ENCODE measurements around the gene SPEM1. TPM values are rescaled to one million over a fixed set of nuclear protein-coding genes. Genes with fewer than 3 reads are reported as not detected.

The SPEM1 gene
- total and polyA plus RNA-seq, 10 of the 15 experiments (the other 5 are each of a cell fraction or from before 2014, with no cell fraction given): not detected

- H3K4me3 ChIP-seq: no peak overlapping the region
- no peak for DNase-seq (ENCODE audit: low read depth, low spot score)
- no peak overlapping the region for H3K9ac ChIP-seq (ENCODE audit: control insufficient read depth, insufficient read depth, low read length)
- intact Hi-C loops (cut with micrococcal nuclease; ENCODE audit: unreplicated experiment) (no loop called here), in situ Hi-C loops (cut with MboI) (no loop called here)
- no peaks in the 10 kb centered on the region for H3K9me3 ChIP-seq (replicated peaks; ENCODE audit: control insufficient read depth, insufficient read depth, low read length)
- ATAC-seq: no peak
- ChIA-PET CTCF (interaction anchor here (0.7 kb wide), 1 partner anchor 12 kb away, joined by 3 read pairs; no protein-coding TSS in a partner anchor), RAD21 (ENCODE audit: unreplicated experiment) (interaction anchor here (1.1 kb wide), 1 partner anchor 9 kb away, joined by 5 read pairs; the partner anchor contains the start of gene TMEM256), SMC1A (ENCODE audit: uncharacterized antibody, unreplicated experiment) (no interaction called here), POLR2A (no interaction called here)
- no peaks in the 10 kb centered on the region for H4K20me1 ChIP-seq (ENCODE audit: control insufficient read depth, insufficient read depth)
- no peak overlapping the region for H2AFZ ChIP-seq (ENCODE audit: control insufficient read depth, low read depth, low read length)
- no peaks in the 10 kb centered on the region; a peak in 2 of 4 replicates for H3K27me3 ChIP-seq (replicated peaks in 1 of 2; ENCODE audit: control insufficient read depth in 2 of 2, insufficient read depth in 2 of 2, low read length in 1 of 2)
- TF ChIP-seq ZNF622 (IDR thresholded peaks at IDR 0.05) (no peak), SMC3 (IDR thresholded peaks at IDR 0.05; ENCODE audit: borderline replicate concordance, low read length) (no peak), BACH1 (IDR thresholded peaks at IDR 0.05; ENCODE audit: borderline replicate concordance) (no peak), DPF2 (IDR thresholded peaks at IDR 0.05) (no peak), SUPT20H (IDR thresholded peaks at IDR 0.05; ENCODE audit: borderline replicate concordance, control insufficient read depth, low read depth, low read length) (no peak), STAT3 (IDR thresholded peaks at IDR 0.05; ENCODE audit: low read depth, low read length) (no peak), SRF (IDR thresholded peaks at IDR 0.05; ENCODE audit: low read depth in 2 of 2, low read length in 2 of 2) (no peak), YBX1 (IDR thresholded peaks at IDR 0.05) (no peak), NR2C1 (IDR thresholded peaks at IDR 0.05) (no peak)
- TF ChIP-seq, protein P1, sequence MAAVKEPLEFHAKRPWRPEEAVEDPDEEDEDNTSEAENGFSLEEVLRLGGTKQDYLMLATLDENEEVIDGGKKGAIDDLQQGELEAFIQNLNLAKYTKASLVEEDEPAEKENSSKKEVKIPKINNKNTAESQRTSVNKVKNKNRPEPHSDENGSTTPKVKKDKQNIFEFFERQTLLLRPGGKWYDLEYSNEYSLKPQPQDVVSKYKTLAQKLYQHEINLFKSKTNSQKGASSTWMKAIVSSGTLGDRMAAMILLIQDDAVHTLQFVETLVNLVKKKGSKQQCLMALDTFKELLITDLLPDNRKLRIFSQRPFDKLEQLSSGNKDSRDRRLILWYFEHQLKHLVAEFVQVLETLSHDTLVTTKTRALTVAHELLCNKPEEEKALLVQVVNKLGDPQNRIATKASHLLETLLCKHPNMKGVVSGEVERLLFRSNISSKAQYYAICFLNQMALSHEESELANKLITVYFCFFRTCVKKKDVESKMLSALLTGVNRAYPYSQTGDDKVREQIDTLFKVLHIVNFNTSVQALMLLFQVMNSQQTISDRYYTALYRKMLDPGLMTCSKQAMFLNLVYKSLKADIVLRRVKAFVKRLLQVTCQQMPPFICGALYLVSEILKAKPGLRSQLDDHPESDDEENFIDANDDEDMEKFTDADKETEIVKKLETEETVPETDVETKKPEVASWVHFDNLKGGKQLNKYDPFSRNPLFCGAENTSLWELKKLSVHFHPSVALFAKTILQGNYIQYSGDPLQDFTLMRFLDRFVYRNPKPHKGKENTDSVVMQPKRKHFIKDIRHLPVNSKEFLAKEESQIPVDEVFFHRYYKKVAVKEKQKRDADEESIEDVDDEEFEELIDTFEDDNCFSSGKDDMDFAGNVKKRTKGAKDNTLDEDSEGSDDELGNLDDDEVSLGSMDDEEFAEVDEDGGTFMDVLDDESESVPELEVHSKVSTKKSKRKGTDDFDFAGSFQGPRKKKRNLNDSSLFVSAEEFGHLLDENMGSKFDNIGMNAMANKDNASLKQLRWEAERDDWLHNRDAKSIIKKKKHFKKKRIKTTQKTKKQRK (IDR thresholded peaks at IDR 0.05; ENCODE audit: low read depth, low read length): no peak
- WGBS (ENCODE audit: insufficient coverage, insufficient replicate concordance, low lambda C conversion rate, missing lambda C conversion rate): 10% methylated on average over 5 of the region's 6 CpGs
- H3K36me3 ChIP-seq (ENCODE audit: control insufficient read depth in 2 of 2, insufficient read depth in 2 of 2, low read length in 1 of 2): no peaks in the 10 kb centered on the region
- H3K79me2 ChIP-seq (ENCODE audit: control insufficient read depth, insufficient read depth, low read length): no peaks in the 10 kb centered on the region
- BruUV-seq (replicated peaks): no TSS peak
- FAIRE-seq: no peak
- H3K4me2 ChIP-seq (ENCODE audit: control insufficient read depth, insufficient read depth): no peak overlapping the region
- no peak overlapping the region for H3K27ac ChIP-seq (ENCODE audit: control insufficient read depth, insufficient read depth)
- H3K4me1 ChIP-seq (ENCODE audit: control insufficient read depth, insufficient read depth, low read length): no peaks in the 10 kb centered on the region
Observed at GRCh38 chr17:7413346-7413985, 6.7 kb upstream of the SPEM1 start.

Data from GM12878 (cell line).